GM12878 (cell line): ENCODE measurements around the gene SNAPC3. TPM values are rescaled to one million over a fixed set of nuclear protein-coding genes. Genes with fewer than 3 reads are reported as not detected.

ENCODE experiments used
- ATAC-seq: fragments of 200-7000 bp; cut with Tn5 transposase; 3 replicates; pipeline ENCODE4 v1.9.1; 2020; ENCODE audit warnings: mild to moderate bottlenecking, moderate library complexity
- Bru-seq: library from RNA; stranded (reverse); fragments of 400-500 nt; gene quantifications from one replicate; lab custom pipeline; 2021; lab: Mats Ljungman, UMichigan
- BruChase-seq, 2 experiments: library from RNA; stranded (reverse); fragments of 400-500 nt; gene quantifications; one replicate each; lab custom pipeline; 2021; lab: Mats Ljungman, UMichigan
- BruUV-seq: library from RNA; stranded (reverse); fragments of 400-500 nt; replicated peaks from 2 replicates; lab custom pipeline; 2021; lab: Mats Ljungman, UMichigan
- CTCF ChIA-PET: fragments of 300-600 bp; sonication (Branson Sonifier 250); formaldehyde crosslinking; extraction: SDS; loops from one replicate; lab custom pipeline; 2021; ENCODE audit warnings: inconsistent platforms; lab: Yijun Ruan, JAX
- POLR2A ChIA-PET: fragments of 350-600 bp; formaldehyde crosslinking; extraction: SDS; loops from one replicate; lab custom pipeline; 2021; ENCODE audit warnings: inconsistent platforms; lab: Charles Lee
- RAD21 ChIA-PET: fragments of 300-600 bp; sonication (Branson Sonifier 250); formaldehyde crosslinking; loops from one replicate; lab custom pipeline; 2023; ENCODE audit warnings: antibody characterized with exemption; ENCODE audit not compliant: unreplicated experiment; lab: Charles Lee
- SMC1A ChIA-PET: fragments of 300-600 bp; sonication (Branson Sonifier 250); formaldehyde crosslinking; loops from one replicate; lab custom pipeline; 2023; ENCODE audit not compliant: unreplicated experiment, uncharacterized antibody; lab: Charles Lee
- DNase-seq: peaks from one replicate; pipeline ENCODE4 v3.0.0-alpha.2; 2011; ENCODE audit warnings: low read depth, low spot score
- FAIRE-seq: peaks from 3 replicates; lab custom pipeline; 2011; peaks lifted over from hg19 to GRCh38; lab: Jason Lieb, UNC
- H2AFZ ChIP-seq: 2 replicates; pipeline ENCODE4 v1.6.0; 2011; ENCODE audit warnings: low read depth, low read length, control low read depth; ENCODE audit not compliant: control insufficient read depth
- H3K27ac ChIP-seq: 2 replicates; pipeline ENCODE4 v1.5.1; 2011; ENCODE audit warnings: control low read depth; ENCODE audit not compliant: control insufficient read depth, insufficient read depth
- H3K27me3 ChIP-seq, 2 experiments: replicated peaks in 1 of 2; 2 replicates each; pipeline versions ENCODE4 v1.6.0 to v1.6.1; 2011; ENCODE audit warnings: low read length in 1 of 2; ENCODE audit not compliant: control insufficient read depth in 2 of 2, insufficient read depth in 2 of 2
- H3K36me3 ChIP-seq, 2 experiments: 2 replicates each; pipeline ENCODE4 v1.5.1; 2011; ENCODE audit warnings: low read length in 1 of 2; ENCODE audit not compliant: control insufficient read depth in 2 of 2, insufficient read depth in 2 of 2
- H3K4me1 ChIP-seq: 2 replicates; pipeline ENCODE4 v1.6.1; 2011; ENCODE audit warnings: mild to moderate bottlenecking, low read length, moderate library complexity, mixed read lengths; ENCODE audit not compliant: control insufficient read depth, insufficient read depth
- H3K4me2 ChIP-seq: 2 replicates; pipeline ENCODE4 v1.6.0; 2011; ENCODE audit warnings: control low read depth; ENCODE audit not compliant: control insufficient read depth, insufficient read depth
- H3K4me3 ChIP-seq: fragments of 200-600 bp; sonication (generic); 2 replicates; pipeline ENCODE4 v1.5.1; 2016
- H3K79me2 ChIP-seq: 2 replicates; pipeline ENCODE4 v1.6.0; 2011; ENCODE audit warnings: low read length; ENCODE audit not compliant: control insufficient read depth, insufficient read depth
- H3K9ac ChIP-seq: 2 replicates; pipeline ENCODE4 v1.8.0; 2011; ENCODE audit warnings: low read length, control low read depth, mixed read lengths; ENCODE audit not compliant: control insufficient read depth, insufficient read depth
- H3K9me3 ChIP-seq: replicated peaks from 3 replicates; pipeline ENCODE4 v1.5.1; 2011; ENCODE audit warnings: mild to moderate bottlenecking, low read length; ENCODE audit not compliant: control insufficient read depth, insufficient read depth
- H4K20me1 ChIP-seq: 2 replicates; pipeline ENCODE4 v1.6.0; 2011; ENCODE audit not compliant: control insufficient read depth, insufficient read depth
- ATF7 ChIP-seq: fragments of 450-650 bp; IDR thresholded peaks from 2 replicates; pipeline ENCODE4 v1.6.1; 2016; ENCODE audit warnings: low read depth, mild to moderate bottlenecking
- BCL11A ChIP-seq: IDR thresholded peaks from 2 replicates; pipeline ENCODE4 v1.6.1; 2011; ENCODE audit warnings: low read depth, low read length
- CBFB ChIP-seq: IDR thresholded peaks from 2 replicates; pipeline ENCODE4 v1.6.1; 2016; ENCODE audit warnings: antibody characterized with exemption, low read depth
- EED ChIP-seq: sonication (generic); IDR thresholded peaks from 2 replicates; pipeline ENCODE4 v1.6.1; 2016; ENCODE audit warnings: antibody characterized with exemption, low read depth
- JUND ChIP-seq: IDR thresholded peaks from 2 replicates; pipeline ENCODE4 v1.6.1; 2012; ENCODE audit warnings: low read depth, mild to moderate bottlenecking, low read length, improper control_type of control experiment, moderate library complexity
- MTA2 ChIP-seq: fragments of 450-650 bp; IDR thresholded peaks from 2 replicates; pipeline ENCODE4 v1.6.1; 2016; ENCODE audit warnings: low read depth, mild to moderate bottlenecking, moderate library complexity
- NFYA ChIP-seq: IDR thresholded peaks from 2 replicates; pipeline ENCODE4 v1.6.1; 2011; ENCODE audit warnings: low read depth, mild to moderate bottlenecking, low read length, improper control_type of control experiment, borderline replicate concordance
- NR2C1 ChIP-seq: fragments of 450-650 bp; IDR thresholded peaks from 2 replicates; pipeline ENCODE4 v1.6.1; 2017; ENCODE audit warnings: antibody characterized with exemption, mild to moderate bottlenecking, moderate library complexity
- SRF ChIP-seq, 2 experiments: IDR thresholded peaks; 2 replicates each; pipeline ENCODE4 v1.6.1; 2011; ENCODE audit warnings: low read depth in 2 of 2, low read length in 2 of 2, mild to moderate bottlenecking in 1 of 2, moderate library complexity in 1 of 2
- ZSCAN29 ChIP-seq: fragments of 450-650 bp; IDR thresholded peaks from 2 replicates; pipeline ENCODE4 v1.6.1; 2017; ENCODE audit warnings: mild to moderate bottlenecking, moderate library complexity
- WGBS: methylation state at CpG from one replicate; pipeline ENCODE4 v1.1.6; 2016; ENCODE audit warnings: low lambda C conversion rate; ENCODE audit not compliant: insufficient replicate concordance, insufficient coverage; ENCODE audit errors: missing lambda C conversion rate; 5-methylcytosine and 5-hydroxymethylcytosine counted together
- in situ Hi-C: fragments of 300-500 bp; cut with MboI; formaldehyde crosslinking; loops from 9 replicates; pipeline ENCODE4 v1.14.3; 2018; ENCODE audit warnings: mixed read lengths
- intact Hi-C: fragments of 100-400 bp; cut with micrococcal nuclease; formaldehyde crosslinking; loops from one replicate; pipeline ENCODE4 v1.14.2; 2022; ENCODE audit not compliant: unreplicated experiment
- long read RNA-seq, 2 experiments: library from polyadenylated mRNA; unstranded; transcript quantifications; one replicate each; pipeline ENCODE4 v2.0.0, GENCODE V29; 2019 to 2020
- polyA minus RNA-seq, 3 experiments: library from RNA; depleted of rRNA, polyadenylated mRNA; stranded (reverse); fragments of >200 nt; gene quantifications; 2 replicates each; pipeline ENCODE4 v1.2.3, GENCODE V29; 2011
- polyA plus RNA-seq, 11 experiments: library from polyadenylated mRNA; depleted of rRNA in 4 of 11; unstranded in 6 of 11; stranded (reverse) in 5 of 11; fragments of >200 nt; fragmentation: Nextera tagmentation in 4 of 11; fragmentation: Illumina TruSeq in 1 of 11; extraction: Ambion mirVana in 4 of 11; extraction: Trizol in 1 of 11; gene quantifications; 1 replicate in 1 of 11; 2 replicates in 10 of 11; pipeline versions ENCODE4 v1.2.1 to v1.2.3, GENCODE V29; 2011 to 2016; ENCODE audit warnings: inconsistent platforms in 2 of 11, missing spikeins in 2 of 11, low read depth in 1 of 11
- total RNA-seq, 4 experiments: library from RNA; depleted of rRNA in 3 of 4; stranded (reverse); fragments of >200 nt in 3 of 4; fragmentation: Illumina TruSeq in 1 of 4; extraction: Trizol in 1 of 4; gene quantifications; 2 replicates each; pipeline versions ENCODE4 v1.2.1 to v1.2.3, GENCODE V29; 2013 to 2021
- TF ChIP-seq, protein P1 (sequence below): IDR thresholded peaks from 2 replicates; pipeline ENCODE4 v1.6.1; 2012; ENCODE audit warnings: low read depth, low read length, improper control_type of control experiment
- TF ChIP-seq, protein P2 (sequence below): IDR thresholded peaks from 2 replicates; pipeline ENCODE4 v1.6.1; 2012; ENCODE audit warnings: low read length, inconsistent platforms
- TF ChIP-seq, protein P3 (sequence below): fragments of 450-650 bp; IDR thresholded peaks from 2 replicates; pipeline ENCODE4 v1.6.1; 2017; ENCODE audit warnings: mild to moderate bottlenecking, low read depth, inconsistent platforms; ENCODE audit not compliant: poor library complexity, severe bottlenecking

SNAPC3 gene
- total RNA-seq (2013; cell fraction: nucleolus; rRNA removed) = 168 and 171 TPM in 2 replicates
- total RNA-seq (2014; rRNA removed) = 24.2 and 30.1 TPM in 2 replicates
- total RNA-seq (2014; rRNA removed; fragmentation: Illumina TruSeq; extraction: Trizol) = 27.8 and 28.4 TPM in 2 replicates
- 19.4 and 24.4 TPM in 2 replicates for total RNA-seq (2021)
- polyA plus RNA-seq (2011; ENCODE audit: low read depth) = 7.4 TPM
- polyA plus RNA-seq (2011; rRNA removed) = 47.4 and 67.3 TPM in 2 replicates
- 19.3 and 26.1 TPM in 2 replicates for polyA plus RNA-seq (2011; cell fraction: cytosol; rRNA removed)
- 32.3 and 32.8 TPM in 2 replicates for polyA plus RNA-seq (2011; cell fraction: nucleus; rRNA removed)
- 12.3 and 19.6 TPM in 2 replicates for polyA plus RNA-seq (2012)
- polyA plus RNA-seq (2014; fragmentation: Illumina TruSeq; extraction: Trizol) = 30.4 and 37.0 TPM in 2 replicates
- 1 to 10 TPM; 5.7 to 7.4 TPM for polyA plus RNA-seq (2014; fragmentation: Nextera tagmentation; extraction: Ambion mirVana)
- 17.4 and 22.1 TPM in 2 replicates for polyA plus RNA-seq (2014; rRNA removed)
- polyA plus RNA-seq (2016; fragmentation: Nextera tagmentation; extraction: Ambion mirVana) = 10 to 100 TPM; 25.1 to 28.0 TPM
- polyA minus RNA-seq (2011; rRNA and poly(A)+ RNA removed) = 28.0 and 45.0 TPM in 2 replicates
- polyA minus RNA-seq (2011; cell fraction: cytosol; rRNA and poly(A)+ RNA removed) = 9.5 and 12.3 TPM in 2 replicates
- 21.0 and 40.1 TPM in 2 replicates for polyA minus RNA-seq (2011; cell fraction: nucleus; rRNA and poly(A)+ RNA removed)
- percentile 85 among the genes with signal in this experiment for Bru-seq, nascent RNA
- percentile 84 among the genes with signal in this experiment for BruChase-seq, experiment 1, labeled RNA remaining after a 6-hour chase
- BruChase-seq, experiment 2, labeled RNA remaining after a 2-hour chase = percentile 82 among the genes with signal in this experiment
- long read RNA-seq, experiment 1, full-length matches to known transcripts = 17 of 18 reads
- long read RNA-seq, experiment 1, partial matches to known transcripts = 0 of 18 reads
- long read RNA-seq, experiment 1, other reads (novel, unspliced or antisense) = 1 of 18 reads
- long read RNA-seq, experiment 2, full-length matches to known transcripts = 23 of 41 reads
- long read RNA-seq, experiment 2, partial matches to known transcripts = 12 of 41 reads
- long read RNA-seq, experiment 2, other reads (novel, unspliced or antisense) = 6 of 41 reads

DNA sequence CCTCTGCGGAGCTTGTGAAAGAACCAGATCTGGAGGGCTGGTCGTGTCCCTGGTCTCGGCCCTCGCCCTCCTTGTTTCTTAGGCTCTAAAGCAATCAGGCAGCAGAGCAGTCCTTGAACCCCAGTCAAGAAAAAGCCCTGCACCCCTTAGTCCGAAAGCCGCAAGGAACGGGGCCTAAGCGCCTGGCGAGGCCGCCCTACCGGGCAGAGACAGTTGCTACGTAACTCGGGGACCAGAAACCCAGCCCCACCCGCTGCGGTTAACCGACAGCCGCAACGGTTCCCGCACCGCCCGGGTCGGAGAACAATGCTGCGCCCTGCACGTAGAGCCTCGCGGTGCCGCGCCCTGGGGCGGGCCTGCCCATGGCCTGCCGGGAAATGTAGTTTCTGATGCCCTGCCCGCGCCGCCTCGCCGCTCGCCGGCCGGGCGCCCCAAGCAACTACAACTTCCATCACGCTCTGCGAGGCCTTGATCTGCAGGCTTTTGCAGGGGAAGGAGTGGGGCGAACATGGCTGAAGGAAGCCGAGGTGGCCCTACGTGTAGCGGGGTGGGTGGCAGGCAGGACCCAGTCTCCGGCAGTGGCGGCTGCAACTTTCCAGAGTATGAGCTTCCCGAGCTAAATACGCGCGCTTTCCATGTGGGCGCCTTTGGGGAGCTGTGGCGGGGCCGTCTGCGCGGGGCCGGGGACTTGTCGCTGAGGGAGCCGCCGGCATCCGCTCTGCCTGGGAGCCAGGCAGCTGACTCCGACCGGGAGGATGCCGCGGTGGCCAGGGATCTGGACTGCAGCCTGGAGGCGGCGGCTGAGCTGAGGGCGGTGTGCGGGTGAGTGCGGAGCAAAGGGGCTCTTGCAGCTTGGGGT lies at the start of gene SNAPC3:
SNAPC3 (plus strand) TSS at position 505 of the 859 bp plus-strand sequence; CDS start at position 509, 4 bp downstream.
- peaks cover 8% of the 10 kb centered on the region; the same call in 1 of the 2 replicates for H3K4me1 ChIP-seq
- peak within 1 kb of the TSS; percentile 91 for H2AFZ ChIP-seq
- 0 out of 4 replicates have a peak, but pooled peaks cover 0 to 4% of the 10 kb centered on the region in 2 experiments for H3K36me3 ChIP-seq
- H3K27ac ChIP-seq = peak within 1 kb of the TSS; percentile 72
- in situ Hi-C loops (no loop called here), intact Hi-C loops (loop anchor here (2.0 to 5.0 kb wide), 3 partner anchors 110 to 185 kb away; partner anchors contain the start of gene TTC39B)
- no peaks in the 10 kb centered on the region for H3K9me3 ChIP-seq
- H4K20me1 ChIP-seq = no peaks in the 10 kb centered on the region
- no peaks in the 10 kb centered on the region for H3K27me3 ChIP-seq
- H3K4me3 ChIP-seq = peak within 1 kb of the TSS; percentile 86
- RAD21 ChIA-PET = interaction anchor here (0.8 to 1.7 kb wide), 6 partner anchors 83 to 130 kb away, joined by 4 to 6 read pairs (median 4); partner anchors contain the start of genes CCDC171 and PSIP1
- WGBS = under 1% methylated on average over 70 of the region's 70 CpGs
- peaks cover 45% of the 10 kb centered on the region for H3K79me2 ChIP-seq
- peak; percentile 81 for DNase-seq
- ATAC-seq = peak; percentile 95
- H3K9ac ChIP-seq = peak within 1 kb of the TSS; percentile 82
- SMC1A ChIA-PET = interaction anchor here (0.9 to 1.5 kb wide), 7 partner anchors 51 to 145 kb away, joined by 3 to 4 read pairs (median 3); partner anchors contain the start of gene TTC39B
- POLR2A ChIA-PET = interaction anchor here (0.5 to 1.1 kb wide), 6 partner anchors 10 to 130 kb away, joined by 3 to 5 read pairs (median 4); partner anchors contain the start of genes CCDC171 and PSIP1
- no TSS peak for BruUV-seq
- CTCF ChIA-PET = interaction anchor here (0.8 to 3.7 kb wide), 7 partner anchors 22 to 210 kb away, joined by 3 to 23 read pairs (median 3); partner anchors contain the start of gene CCDC171
- peak within 1 kb of the TSS; percentile 78 for H3K4me2 ChIP-seq
- peak; percentile 90 for FAIRE-seq
- TF ChIP-seq, protein P1, sequence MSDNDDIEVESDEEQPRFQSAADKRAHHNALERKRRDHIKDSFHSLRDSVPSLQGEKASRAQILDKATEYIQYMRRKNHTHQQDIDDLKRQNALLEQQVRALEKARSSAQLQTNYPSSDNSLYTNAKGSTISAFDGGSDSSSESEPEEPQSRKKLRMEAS = peak; percentile 91
- TF ChIP-seq EED (peak; percentile 80), JUND (no peak), CBFB (peak; percentile 99), ZSCAN29 (0 out of 2 replicates have a peak, but pooled peaks have one; percentile 55), NR2C1 (peak; percentile 84), MTA2 (peak; percentile 76), SRF (IDR thresholded peaks at IDR 0.05; ENCODE audit: low read depth in 2 of 2, low read length in 2 of 2) (no peak), ATF7 (no peak), NFYA (no peak), BCL11A (peak; percentile 21; the same call in 1 of the 2 replicates)
- TF ChIP-seq, protein P2, sequence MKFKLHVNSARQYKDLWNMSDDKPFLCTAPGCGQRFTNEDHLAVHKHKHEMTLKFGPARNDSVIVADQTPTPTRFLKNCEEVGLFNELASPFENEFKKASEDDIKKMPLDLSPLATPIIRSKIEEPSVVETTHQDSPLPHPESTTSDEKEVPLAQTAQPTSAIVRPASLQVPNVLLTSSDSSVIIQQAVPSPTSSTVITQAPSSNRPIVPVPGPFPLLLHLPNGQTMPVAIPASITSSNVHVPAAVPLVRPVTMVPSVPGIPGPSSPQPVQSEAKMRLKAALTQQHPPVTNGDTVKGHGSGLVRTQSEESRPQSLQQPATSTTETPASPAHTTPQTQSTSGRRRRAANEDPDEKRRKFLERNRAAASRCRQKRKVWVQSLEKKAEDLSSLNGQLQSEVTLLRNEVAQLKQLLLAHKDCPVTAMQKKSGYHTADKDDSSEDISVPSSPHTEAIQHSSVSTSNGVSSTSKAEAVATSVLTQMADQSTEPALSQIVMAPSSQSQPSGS = no peak
- TF ChIP-seq, protein P3, sequence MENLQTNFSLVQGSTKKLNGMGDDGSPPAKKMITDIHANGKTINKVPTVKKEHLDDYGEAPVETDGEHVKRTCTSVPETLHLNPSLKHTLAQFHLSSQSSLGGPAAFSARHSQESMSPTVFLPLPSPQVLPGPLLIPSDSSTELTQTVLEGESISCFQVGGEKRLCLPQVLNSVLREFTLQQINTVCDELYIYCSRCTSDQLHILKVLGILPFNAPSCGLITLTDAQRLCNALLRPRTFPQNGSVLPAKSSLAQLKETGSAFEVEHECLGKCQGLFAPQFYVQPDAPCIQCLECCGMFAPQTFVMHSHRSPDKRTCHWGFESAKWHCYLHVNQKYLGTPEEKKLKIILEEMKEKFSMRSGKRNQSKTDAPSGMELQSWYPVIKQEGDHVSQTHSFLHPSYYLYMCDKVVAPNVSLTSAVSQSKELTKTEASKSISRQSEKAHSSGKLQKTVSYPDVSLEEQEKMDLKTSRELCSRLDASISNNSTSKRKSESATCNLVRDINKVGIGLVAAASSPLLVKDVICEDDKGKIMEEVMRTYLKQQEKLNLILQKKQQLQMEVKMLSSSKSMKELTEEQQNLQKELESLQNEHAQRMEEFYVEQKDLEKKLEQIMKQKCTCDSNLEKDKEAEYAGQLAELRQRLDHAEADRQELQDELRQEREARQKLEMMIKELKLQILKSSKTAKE = peak; percentile 15
